MCF 10A (cell line): ENCODE data around the gene IFT80. TPM values are rescaled to one million over a fixed set of nuclear protein-coding genes. Genes with fewer than 3 reads are reported as not detected.

Experiments used
- BruUV-seq: library from RNA; stranded (reverse); fragments of 400-500 nt; replicated peaks from 2 replicates; lab custom pipeline; 2021; lab: Mats Ljungman, UMichigan
- CTCF ChIA-PET: fragments of 300-600 bp; sonication (Branson Sonifier 250); formaldehyde crosslinking; extraction: SDS; loops from one replicate; lab custom pipeline; 2021; ENCODE audit warnings: antibody characterized with exemption, inconsistent platforms; lab: Yijun Ruan, JAX
- POLR2A ChIA-PET: fragments of 300-600, 350-650 bp; sonication (Branson Sonifier 250); formaldehyde crosslinking; extraction: SDS; loops from one replicate; lab custom pipeline; 2020; ENCODE audit warnings: antibody characterized with exemption, inconsistent platforms; lab: Yijun Ruan, JAX
- DNase-seq: peaks from one replicate; pipeline ENCODE4 v3.0.0-alpha.2; 2018; ENCODE audit not compliant: unreplicated experiment
- H3K27ac Mint-ChIP-seq: one replicate; pipeline ENCODE4 v1.8.0; 2022; ENCODE audit warnings: mild to moderate bottlenecking, low read depth, mixed read lengths; ENCODE audit not compliant: unreplicated experiment
- H3K27me3 Mint-ChIP-seq: one replicate; pipeline ENCODE4 v1.8.0; 2022; ENCODE audit warnings: mixed read lengths; ENCODE audit not compliant: insufficient read depth, unreplicated experiment
- H3K36me3 Mint-ChIP-seq: one replicate; pipeline ENCODE4 v1.8.0; 2022; ENCODE audit warnings: mild to moderate bottlenecking, moderate library complexity, mixed read lengths; ENCODE audit not compliant: insufficient read depth, unreplicated experiment
- H3K4me1 Mint-ChIP-seq: one replicate; pipeline ENCODE4 v1.8.0; 2022; ENCODE audit warnings: mixed read lengths; ENCODE audit not compliant: insufficient read depth, unreplicated experiment
- H3K4me3 Mint-ChIP-seq: one replicate; pipeline ENCODE4 v1.8.0; 2022; ENCODE audit warnings: mild to moderate bottlenecking, moderate library complexity, mixed read lengths; ENCODE audit not compliant: unreplicated experiment
- H3K9me3 Mint-ChIP-seq: one replicate; pipeline ENCODE4 v1.8.0; 2022; ENCODE audit warnings: mixed read lengths; ENCODE audit not compliant: unreplicated experiment
- CTCF ChIP-seq: fragments of 200-600 bp; IDR thresholded peaks from one replicate; pipeline ENCODE4 v1.8.0; 2022; ENCODE audit warnings: antibody characterized with exemption, mild to moderate bottlenecking; ENCODE audit not compliant: unreplicated experiment
- intact Hi-C: fragments of 100-400 bp; cut with micrococcal nuclease; formaldehyde crosslinking; loops from 2 replicates; pipeline ENCODE4 v1.14.1; 2022
- total RNA-seq: library from RNA; stranded (reverse); gene quantifications from 2 replicates; pipeline ENCODE4 v1.2.3, GENCODE V29; 2022

The IFT80 gene
- total RNA-seq, 1 experiment from 2014 or later = 22.6 TPM

GRCh38 chr3:160286231-160286630 lies 112.8 kb downstream of the IFT80 start:
- ChIA-PET CTCF (no interaction called here), POLR2A (no interaction called here)
- Mint-ChIP-seq H3K4me3 (no peak overlapping the region), H3K9me3 (no peaks in the 10 kb centered on the region), H3K27me3 (no peaks in the 10 kb centered on the region), H3K4me1 (no peaks in the 10 kb centered on the region), H3K36me3 (no peaks in the 10 kb centered on the region), H3K27ac (no peak overlapping the region)
- no TSS peak for BruUV-seq
- no peak for TF ChIP-seq CTCF
- no peak for DNase-seq
- intact Hi-C loops = no loop called here

DNA sequence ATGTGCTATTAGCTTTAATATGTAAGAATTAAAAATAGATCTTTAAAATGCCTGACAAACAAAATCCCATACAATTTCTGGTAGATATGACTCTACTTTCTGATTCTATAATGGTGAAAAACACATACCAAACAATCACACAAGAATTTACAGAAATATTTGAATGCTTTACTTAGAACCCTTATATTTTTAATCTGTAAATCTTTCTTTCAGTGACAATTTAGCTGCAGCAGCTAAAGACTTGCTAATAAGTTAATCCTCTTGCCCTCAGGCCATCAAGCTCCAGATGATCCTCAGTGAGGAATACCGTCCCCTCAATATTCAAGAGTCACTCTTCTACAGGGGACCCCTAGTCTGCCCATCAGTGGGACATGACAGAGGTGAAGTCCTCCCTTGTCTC lies 118.2 kb downstream of the IFT80 start:
- Mint-ChIP-seq H3K9me3 (no peaks in the 10 kb centered on the region), H3K27ac (no peak overlapping the region), H3K27me3 (no peaks in the 10 kb centered on the region), H3K36me3 (peaks cover 14% of the 10 kb centered on the region), H3K4me1 (no peaks in the 10 kb centered on the region), H3K4me3 (no peak overlapping the region)
- intact Hi-C loops = no loop called here
- TF ChIP-seq CTCF = no peak
- DNase-seq = no peak
- ChIA-PET POLR2A (interaction anchor here (1.0 to 1.5 kb wide), 2 partner anchors 8 to 12 kb away, joined by 3 read pairs; no protein-coding TSS in a partner anchor), CTCF (interaction anchor here (0.6 to 1.3 kb wide), 3 partner anchors 10 to 42 kb away, joined by 3 read pairs; no protein-coding TSS in a partner anchor)
- no TSS peak for BruUV-seq

DNA sequence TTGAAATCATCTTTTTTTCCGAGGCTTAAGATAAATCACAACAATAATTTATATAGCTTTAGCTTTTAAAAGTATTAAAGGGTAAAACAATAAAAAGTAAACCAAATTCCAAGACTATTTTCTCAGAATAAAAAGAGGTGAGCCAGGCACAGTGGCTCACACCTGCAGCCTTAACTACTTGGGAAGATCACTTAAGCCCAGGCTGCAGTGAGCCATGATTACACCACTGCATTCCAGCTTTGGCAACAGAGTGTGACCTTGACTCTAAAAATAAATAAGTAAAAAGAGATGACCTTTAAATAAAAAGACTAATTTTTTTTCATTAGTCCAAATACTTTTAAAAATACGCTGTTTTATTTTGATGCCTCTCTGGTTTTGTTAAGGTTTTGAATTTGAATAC lies 119.4 kb downstream of the IFT80 start:
- Mint-ChIP-seq H3K4me3 (no peak overlapping the region), H3K36me3 (peaks cover 14% of the 10 kb centered on the region), H3K27me3 (no peaks in the 10 kb centered on the region), H3K27ac (no peak overlapping the region), H3K4me1 (no peaks in the 10 kb centered on the region), H3K9me3 (no peaks in the 10 kb centered on the region)
- no peak for TF ChIP-seq CTCF
- intact Hi-C loops = no loop called here
- BruUV-seq = no TSS peak
- ChIA-PET CTCF (no interaction called here), POLR2A (no interaction called here)
- no peak for DNase-seq

- BruUV-seq = no TSS peak
- POLR2A ChIA-PET = no interaction called here
- Mint-ChIP-seq H3K4me3 (no peak overlapping the region), H3K36me3 (peaks cover 14% of the 10 kb centered on the region), H3K27ac (no peak overlapping the region), H3K4me1 (no peaks in the 10 kb centered on the region), H3K27me3 (no peaks in the 10 kb centered on the region), H3K9me3 (no peaks in the 10 kb centered on the region)
- CTCF ChIA-PET = interaction anchor here (1.0 kb wide), 1 partner anchor 11 kb away, joined by 4 read pairs; no protein-coding TSS in a partner anchor
- intact Hi-C loops = no loop called here
- TF ChIP-seq CTCF = no peak
- no peak for DNase-seq
Measured at GRCh38 chr3:160278210-160278609, 120.8 kb downstream of the IFT80 start.
